Activated B cell treated with CpG ODN at 0.5 μM for 24 hours (primary cell): ENCODE measurements around the gene SLC43A1. TPM values are rescaled to one million over a fixed set of nuclear protein-coding genes. Genes with fewer than 3 reads are reported as not detected.

Experiments
- ATAC-seq: fragments of 200-7000 bp; cut with Tn5 transposase; one replicate; pipeline ENCODE4 v1.10.0; 2021; ENCODE audit warnings: low read depth, mild to moderate bottlenecking, moderate library complexity
- CTCF ChIA-PET: fragments of 350-600 bp; sonication (Branson Sonifier 250); formaldehyde crosslinking; loops from one replicate; lab custom pipeline; 2021; ENCODE audit warnings: antibody characterized with exemption; lab: Charles Lee
- POLR2A ChIA-PET: fragments of 350-600 bp; sonication (Branson Sonifier 250); formaldehyde crosslinking; loops from one replicate; lab custom pipeline; 2021; ENCODE audit warnings: antibody characterized with exemption; lab: Charles Lee
- DNase-seq: peaks from one replicate; pipeline ENCODE4 v3.0.0; 2022
- H3K27ac Mint-ChIP-seq: one replicate; pipeline ENCODE4 v1.8.0; 2020; ENCODE audit warnings: mixed read lengths
- H3K27me3 Mint-ChIP-seq: one replicate; pipeline ENCODE4 v1.8.0; 2021; ENCODE audit warnings: mixed read lengths
- H3K36me3 Mint-ChIP-seq: one replicate; pipeline ENCODE4 v1.8.0; 2021; ENCODE audit warnings: low read depth, mixed read lengths
- H3K4me1 Mint-ChIP-seq: one replicate; pipeline ENCODE4 v1.8.0; 2021; ENCODE audit warnings: mixed read lengths
- H3K4me3 Mint-ChIP-seq: one replicate; pipeline ENCODE4 v1.8.0; 2020; ENCODE audit warnings: mild to moderate bottlenecking, mixed read lengths
- H3K9me3 Mint-ChIP-seq: one replicate; pipeline ENCODE4 v1.8.0; 2020; ENCODE audit warnings: mixed read lengths
- CTCF ChIP-seq: fragments of 200-600 bp; IDR thresholded peaks from one replicate; pipeline ENCODE4 v1.8.0; 2022; ENCODE audit warnings: antibody characterized with exemption, mild to moderate bottlenecking
- intact Hi-C: fragments of 100-400 bp; cut with micrococcal nuclease; formaldehyde crosslinking; loops from one replicate; pipeline ENCODE4 v1.15.1; 2024
- total RNA-seq: library from RNA; stranded (reverse); gene quantifications from 2 replicates; pipeline ENCODE4 v1.2.3, GENCODE V29; 2022

SLC43A1 gene
- total RNA-seq, 1 donor from 2014 or later = 12.8 TPM

GRCh38 chr11:57508341-57509170 lies 6.9 kb downstream of the SLC43A1 start:
- no peak overlapping the region for H3K4me3 Mint-ChIP-seq
- no peak for TF ChIP-seq CTCF
- H3K4me1 Mint-ChIP-seq = peaks cover 21% of the 10 kb centered on the region
- no peak for ATAC-seq
- ChIA-PET POLR2A (no interaction called here), CTCF (no interaction called here)
- DNase-seq = no peak
- no peak overlapping the region for H3K27ac Mint-ChIP-seq
- intact Hi-C loops = no loop called here
- no peaks in the 10 kb centered on the region for H3K9me3 Mint-ChIP-seq
- no peaks in the 10 kb centered on the region for H3K27me3 Mint-ChIP-seq
- no peaks in the 10 kb centered on the region for H3K36me3 Mint-ChIP-seq

- Mint-ChIP-seq H3K9me3 (no peaks in the 10 kb centered on the region), H3K36me3 (peaks cover 5% of the 10 kb centered on the region), H3K4me3 (no peak overlapping the region), H3K4me1 (peaks cover 2% of the 10 kb centered on the region), H3K27ac (no peak overlapping the region), H3K27me3 (no peaks in the 10 kb centered on the region)
- no peak for DNase-seq
- ChIA-PET CTCF (interaction anchor here (2.8 to 4.2 kb wide), 2 partner anchors 13 to 23 kb away, joined by 7 to 22 read pairs; no protein-coding TSS in a partner anchor), POLR2A (no interaction called here)
- no peak for TF ChIP-seq CTCF
- ATAC-seq = no peak
- intact Hi-C loops = no loop called here
These were observed 9.0 kb downstream of the SLC43A1 start for GRCh38 chr11:57506522-57506921.

- H3K27ac Mint-ChIP-seq = no peak overlapping the region
- POLR2A ChIA-PET = no interaction called here
- CTCF ChIA-PET = interaction anchor here (0.9 to 4.2 kb wide), 4 partner anchors 9 to 46 kb away, joined by 3 to 22 read pairs (median 5); no protein-coding TSS in a partner anchor
- TF ChIP-seq CTCF = no peak
- H3K4me3 Mint-ChIP-seq = no peak overlapping the region
- DNase-seq = no peak
- no peak for ATAC-seq
- no peaks in the 10 kb centered on the region for H3K27me3 Mint-ChIP-seq
- intact Hi-C loops = no loop called here
- H3K36me3 Mint-ChIP-seq = peaks cover 8% of the 10 kb centered on the region
- H3K9me3 Mint-ChIP-seq = no peaks in the 10 kb centered on the region
- peaks cover 6% of the 10 kb centered on the region for H3K4me1 Mint-ChIP-seq
These were observed 11.0 kb downstream of the SLC43A1 start for GRCh38 chr11:57504511-57504910.

GRCh38 chr11:57502870-57503269 lies 12.6 kb downstream of the SLC43A1 start:
- intact Hi-C loops = no loop called here
- H3K9me3 Mint-ChIP-seq = no peaks in the 10 kb centered on the region
- no peak overlapping the region for H3K27ac Mint-ChIP-seq
- ChIA-PET CTCF (interaction anchor here (1.3 to 1.9 kb wide), 2 partner anchors 9 to 142 kb away, joined by 3 to 13 read pairs; no protein-coding TSS in a partner anchor), POLR2A (interaction anchor here (0.7 to 1.5 kb wide), 3 partner anchors 12 to 152 kb away, joined by 3 to 9 read pairs (median 5); partner anchors contain the start of gene SLC43A1)
- TF ChIP-seq CTCF = no peak
- H3K27me3 Mint-ChIP-seq = no peaks in the 10 kb centered on the region
- H3K4me1 Mint-ChIP-seq = peaks cover 6% of the 10 kb centered on the region
- no peak overlapping the region for H3K4me3 Mint-ChIP-seq
- no peak for DNase-seq
- H3K36me3 Mint-ChIP-seq = peaks cover 11% of the 10 kb centered on the region
- no peak for ATAC-seq

- Mint-ChIP-seq H3K4me3 (no peak overlapping the region), H3K9me3 (no peaks in the 10 kb centered on the region), H3K27ac (no peak overlapping the region), H3K27me3 (no peaks in the 10 kb centered on the region), H3K36me3 (peaks cover 11% of the 10 kb centered on the region), H3K4me1 (peaks cover 6% of the 10 kb centered on the region)
- CTCF ChIA-PET = interaction anchor here (1.3 to 1.9 kb wide), 2 partner anchors 9 to 142 kb away, joined by 3 to 13 read pairs; no protein-coding TSS in a partner anchor
- TF ChIP-seq CTCF = no peak
- no peak for ATAC-seq
- DNase-seq = no peak
- intact Hi-C loops = no loop called here
- POLR2A ChIA-PET = interaction anchor here (1.1 to 1.5 kb wide), 3 partner anchors 13 to 152 kb away, joined by 3 to 5 read pairs (median 3); partner anchors contain the start of gene SLC43A1
These were observed 13.1 kb downstream of the SLC43A1 start for GRCh38 chr11:57502376-57502775.
